H1 (cell line): ENCODE measurements around the gene ARMH2. TPM values are rescaled to one million over a fixed set of nuclear protein-coding genes. Genes with fewer than 3 reads are reported as not detected.

ENCODE experiments used
- BACH1 ChIP-seq: IDR thresholded peaks from 2 replicates; pipeline ENCODE4 v1.6.1; 2012; ENCODE audit warnings: low read length, improper control_type of control experiment
- SAP30 ChIP-seq: fragments of 300-600 bp; sonication (generic); IDR thresholded peaks from 2 replicates; pipeline ENCODE4 v1.7.1; 2012; ENCODE audit warnings: low read length, moderate library complexity, mild to moderate bottlenecking, inconsistent platforms; ENCODE audit not compliant: insufficient read depth, insufficient replicate concordance
- SRF ChIP-seq: IDR thresholded peaks from 2 replicates; pipeline ENCODE4 v1.6.1; 2011; ENCODE audit warnings: mild to moderate bottlenecking, low read depth, low read length, moderate library complexity
- polyA plus RNA-seq, 7 experiments: library from polyadenylated mRNA; depleted of rRNA in 3 of 7; stranded (reverse) in 5 of 7; unstranded in 2 of 7; fragments of >200 nt in 5 of 7; fragments of 200-250 nt in 2 of 7; gene quantifications; 1 replicate in 5 of 7; 2 replicates in 1 of 7; 4 replicates in 1 of 7; pipeline versions ENCODE4 v1.2.1 to v1.2.3, GENCODE V29; 2011 to 2013; ENCODE audit warnings: missing spikeins in 2 of 7, mixed read lengths in 2 of 7
- total RNA-seq: library from RNA; stranded (reverse); fragmentation: NEBNext Ultra II Directional; extraction: Animal tissue kit (Norgen Biotek cat#: 25700); gene quantifications from 2 replicates; pipeline ENCODE4 v1.2.1, GENCODE V29; 2021

The ARMH2 gene
- total and polyA plus RNA-seq, 2 of the 8 experiments (the other 6 are each of a cell fraction or from before 2014, with no cell fraction given) = not detected

DNA sequence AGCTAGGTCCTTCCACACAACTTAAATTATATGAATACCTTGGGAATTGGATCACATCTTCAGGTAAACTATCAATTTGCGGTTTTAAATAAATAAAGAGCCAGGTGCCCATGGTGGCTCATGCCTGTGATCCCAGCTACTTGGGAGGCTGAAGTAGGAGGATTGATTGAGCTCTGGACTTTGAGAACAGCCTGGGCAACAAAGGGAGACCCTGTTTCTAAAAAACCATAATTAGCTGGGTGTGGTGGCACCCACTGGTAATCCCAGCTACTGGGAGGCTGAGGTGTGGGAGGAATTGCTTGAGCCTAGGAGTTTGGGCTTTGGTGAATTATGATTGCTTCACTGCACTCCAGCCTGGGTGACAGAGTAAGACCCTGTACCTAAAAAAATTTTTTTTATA lies 20.6 kb downstream of the ARMH2 start (continued):
- TF ChIP-seq SAP30 = no peak
- TF ChIP-seq SRF = no peak
- no peak for TF ChIP-seq BACH1
